ENCODE measurements around the gene WNT1.
A peak's percentile ranks its signal among the peaks of the same experiment; 100 is the strongest.

Gene WNT1

DNA sequence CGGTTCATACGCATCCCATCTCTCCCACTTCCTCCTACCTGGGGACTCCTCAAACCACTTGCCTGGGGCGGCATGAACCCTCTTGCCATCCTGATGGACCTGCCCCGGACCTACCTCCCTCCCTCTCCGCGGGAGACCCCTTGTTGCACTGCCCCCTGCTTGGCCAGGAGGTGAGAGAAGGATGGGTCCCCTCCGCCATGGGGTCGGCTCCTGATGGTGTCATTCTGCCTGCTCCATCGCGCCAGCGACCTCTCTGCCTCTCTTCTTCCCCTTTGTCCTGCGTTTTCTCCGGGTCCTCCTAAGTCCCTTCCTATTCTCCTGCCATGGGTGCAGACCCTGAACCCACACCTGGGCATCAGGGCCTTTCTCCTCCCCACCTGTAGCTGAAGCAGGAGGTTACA, 3.6 kb downstream of the WNT1 start:
- DNase-seq: no peak

DNA sequence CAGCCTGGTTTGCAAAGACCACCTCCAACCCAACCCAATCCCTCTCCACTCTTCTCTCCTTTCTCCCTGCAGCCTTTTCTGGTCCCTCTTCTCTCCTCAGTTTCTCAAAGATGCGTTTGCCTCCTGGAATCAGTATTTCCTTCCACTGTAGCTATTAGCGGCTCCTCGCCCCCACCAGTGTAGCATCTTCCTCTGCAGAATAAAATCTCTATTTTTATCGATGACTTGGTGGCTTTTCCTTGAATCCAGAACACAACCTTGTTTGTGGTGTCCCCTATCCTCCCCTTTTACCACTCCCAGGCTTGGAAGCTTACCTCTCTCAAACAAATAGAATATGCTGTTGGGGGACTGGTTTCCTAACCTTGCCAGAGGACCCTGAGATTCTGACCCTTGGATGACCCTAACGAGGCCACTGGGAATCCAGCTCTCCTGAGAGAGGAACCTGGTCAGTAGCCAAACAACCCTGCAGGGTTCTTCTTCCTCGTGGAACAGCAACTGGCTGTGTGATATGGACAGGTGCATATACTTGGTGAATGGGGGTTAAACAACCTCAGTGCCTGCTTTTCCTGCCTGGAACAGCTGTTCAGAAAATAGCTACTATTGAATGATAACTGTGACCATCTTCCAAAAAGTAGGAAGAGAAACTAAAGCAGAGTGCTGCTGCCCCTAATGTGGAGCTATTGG, 4.4 kb downstream of the WNT1 start:
- DNase-seq: no peak

DNA sequence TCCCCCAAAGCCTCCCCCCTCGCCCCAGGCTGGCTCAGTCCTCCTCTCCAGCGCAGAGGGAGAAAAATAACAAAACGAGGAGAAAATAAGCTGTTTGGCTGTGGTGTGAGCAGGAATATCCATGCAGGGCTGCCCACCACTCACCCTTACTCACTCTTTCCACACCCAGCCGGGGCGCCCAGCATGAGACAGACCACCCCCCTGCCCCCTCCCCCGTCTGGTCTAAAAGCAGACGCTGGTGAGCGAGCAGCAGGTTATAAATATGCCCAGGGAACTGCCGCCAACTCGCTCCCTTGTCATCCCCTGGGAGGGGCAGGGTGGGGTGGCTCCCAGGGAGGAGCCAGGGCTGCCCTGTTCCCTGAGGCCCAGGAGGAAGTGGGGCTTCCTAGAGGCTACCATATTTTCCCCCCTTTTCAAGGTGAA, 7.4 kb downstream of the WNT1 start:
- DNase-seq: no peak

DNA sequence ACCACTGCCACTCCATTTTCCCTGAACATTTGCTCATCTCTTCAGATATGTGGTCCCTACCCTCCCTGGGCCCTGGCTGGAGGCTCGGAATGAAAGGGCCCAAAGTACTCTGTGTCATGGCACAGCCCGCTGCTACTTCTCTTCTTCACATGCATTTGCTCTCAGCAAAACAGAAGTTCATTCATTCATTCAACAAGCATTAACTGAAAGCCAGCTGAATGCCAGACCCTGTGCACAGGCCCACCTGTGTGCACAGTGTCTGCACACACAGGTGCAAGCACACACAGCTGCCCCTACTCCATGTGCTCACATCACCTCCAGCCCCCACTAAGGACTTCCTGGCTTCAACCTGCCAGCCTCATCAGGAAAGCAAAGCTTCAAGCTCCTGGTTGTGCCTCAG, 7.8 kb downstream of the WNT1 start:
- DNase-seq: no peak

DNA sequence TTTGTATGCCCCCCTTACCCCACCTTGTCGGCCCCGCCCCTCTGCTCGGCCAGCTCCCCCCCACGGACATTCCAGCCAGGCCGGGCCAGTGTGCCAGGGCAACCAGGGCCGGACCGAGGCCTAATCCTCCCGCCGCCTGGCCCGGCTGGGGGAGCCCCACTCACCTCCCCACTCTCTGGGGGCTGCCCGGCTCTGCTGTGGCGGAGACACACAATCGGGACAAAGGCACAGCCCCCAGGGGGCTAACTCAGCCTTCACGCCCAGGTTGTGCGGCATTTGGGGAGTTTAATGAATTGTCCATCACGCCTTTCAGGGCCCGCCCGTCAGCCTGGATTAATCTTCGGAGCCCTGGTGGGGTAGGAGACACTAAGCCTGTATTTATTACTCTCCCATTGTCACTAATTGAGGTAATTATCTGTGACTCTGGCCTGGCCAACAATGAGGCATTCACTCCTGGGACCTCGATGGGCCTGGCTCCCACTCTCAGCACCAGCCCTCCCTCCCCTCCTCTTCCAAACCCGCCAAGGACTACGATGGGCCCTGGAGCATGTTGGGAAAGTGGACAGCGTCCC, 8.7 kb downstream of the WNT1 start:
- no peak for DNase-seq

DNA sequence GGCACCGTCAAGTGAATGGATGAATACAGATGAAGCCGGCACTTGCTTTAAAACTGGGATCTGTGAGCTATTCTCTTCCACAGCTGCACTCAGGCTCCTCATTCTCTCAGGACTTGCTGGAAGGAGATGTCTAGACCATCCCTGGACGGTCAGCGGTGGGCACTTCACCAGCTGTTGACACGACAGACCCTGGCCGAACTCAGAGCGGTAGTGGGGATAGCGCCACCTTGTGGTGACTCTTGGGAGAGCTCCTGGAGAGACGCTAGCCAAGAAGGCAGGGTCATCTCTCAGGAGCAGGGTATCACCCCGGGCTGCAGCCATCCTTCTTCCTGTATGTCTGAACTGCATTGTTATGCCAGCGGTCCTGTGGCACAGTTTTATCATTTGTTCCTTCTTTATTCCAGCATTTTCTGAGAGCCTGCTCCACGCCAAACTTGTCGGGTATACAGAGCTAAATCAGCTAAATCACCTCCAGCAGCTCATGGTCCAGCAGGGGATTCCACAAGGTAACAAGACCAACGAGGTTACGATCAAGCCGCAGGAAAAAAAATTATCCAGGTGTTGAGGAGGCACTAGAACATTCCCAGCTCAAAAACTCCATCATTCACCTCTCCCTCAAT, 10.0 kb downstream of the WNT1 start:
- DNase-seq: peak in 1 of 2 donors; percentile 95

DNA sequence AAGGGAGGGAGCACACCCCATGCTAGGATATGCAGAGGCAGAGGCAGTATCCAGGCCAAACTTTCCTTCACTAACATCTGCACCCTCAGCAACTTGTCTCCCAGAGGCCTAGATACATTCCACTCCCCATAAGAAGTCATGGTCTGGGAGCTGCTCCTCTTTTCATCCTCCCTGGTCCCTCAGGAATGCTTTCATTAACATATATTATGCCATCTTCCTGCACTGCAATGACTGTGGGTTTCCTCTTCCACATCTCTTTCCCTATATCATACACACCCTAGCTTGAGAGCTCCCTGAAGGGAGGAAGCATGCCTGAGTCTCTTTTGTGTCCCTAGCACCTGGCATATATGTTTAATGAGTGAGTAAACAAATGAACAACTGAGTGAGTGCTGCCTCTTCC, 12.4 kb downstream of the WNT1 start:
- DNase-seq: no peak

DNA sequence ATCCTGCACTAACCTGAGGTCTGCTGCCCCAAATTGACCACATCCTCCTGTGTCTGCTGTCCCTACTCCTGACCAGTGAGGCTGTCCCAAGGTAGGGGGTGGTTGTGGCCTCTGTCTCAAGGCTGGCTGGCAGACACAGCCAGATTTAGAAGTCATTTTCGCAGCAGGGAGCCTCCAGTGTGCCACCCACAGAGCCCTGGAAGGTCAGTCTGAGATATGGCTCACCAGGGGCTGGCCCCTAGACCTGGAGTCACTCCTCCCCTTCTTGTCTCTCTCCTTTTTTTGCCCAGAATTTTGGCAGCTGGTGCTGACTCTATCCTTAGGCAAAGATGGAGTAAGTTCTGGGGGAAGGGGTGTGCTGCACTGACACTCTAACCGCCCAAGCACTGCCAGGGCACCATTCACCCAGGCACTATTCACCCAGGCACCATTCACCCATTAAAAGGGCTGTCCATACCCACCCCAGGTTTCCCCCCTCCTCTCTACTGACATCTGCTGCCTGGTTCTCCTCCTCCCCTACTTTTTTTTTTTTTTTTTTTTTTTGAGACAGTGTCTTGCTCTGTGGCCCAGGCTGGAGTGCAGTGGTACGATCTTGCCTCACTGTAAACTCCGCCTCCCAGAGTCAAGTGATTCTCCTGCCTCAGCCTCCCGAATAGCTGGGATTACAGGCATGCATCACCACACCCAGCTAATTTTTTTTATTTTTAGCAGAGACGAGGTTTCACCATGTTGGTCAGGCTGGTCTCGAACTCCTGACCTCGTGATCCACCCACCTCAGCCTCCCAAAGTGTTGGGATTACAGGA, 13.3 kb downstream of the WNT1 start:
- DNase-seq: no peak

DNA sequence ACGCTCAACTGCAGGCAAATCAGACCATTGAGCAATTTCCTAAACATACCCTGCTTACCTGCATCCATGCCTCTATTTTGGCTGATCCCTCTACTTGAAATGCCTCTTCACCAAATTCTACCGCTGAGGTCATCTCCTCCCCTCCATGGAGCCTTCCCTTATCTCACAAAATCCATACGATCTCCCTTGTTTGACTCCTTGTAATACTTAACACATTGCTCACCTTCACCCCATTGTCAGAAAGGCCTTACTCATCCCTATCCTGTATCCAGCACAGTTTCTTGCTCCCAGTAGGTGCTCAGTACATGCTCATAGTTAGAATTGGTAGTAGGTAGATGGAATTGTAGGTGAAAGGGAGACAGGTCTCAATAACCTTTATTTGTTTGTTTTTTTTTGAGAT, 15.7 kb downstream of the WNT1 start:
- no peak for DNase-seq

DNA sequence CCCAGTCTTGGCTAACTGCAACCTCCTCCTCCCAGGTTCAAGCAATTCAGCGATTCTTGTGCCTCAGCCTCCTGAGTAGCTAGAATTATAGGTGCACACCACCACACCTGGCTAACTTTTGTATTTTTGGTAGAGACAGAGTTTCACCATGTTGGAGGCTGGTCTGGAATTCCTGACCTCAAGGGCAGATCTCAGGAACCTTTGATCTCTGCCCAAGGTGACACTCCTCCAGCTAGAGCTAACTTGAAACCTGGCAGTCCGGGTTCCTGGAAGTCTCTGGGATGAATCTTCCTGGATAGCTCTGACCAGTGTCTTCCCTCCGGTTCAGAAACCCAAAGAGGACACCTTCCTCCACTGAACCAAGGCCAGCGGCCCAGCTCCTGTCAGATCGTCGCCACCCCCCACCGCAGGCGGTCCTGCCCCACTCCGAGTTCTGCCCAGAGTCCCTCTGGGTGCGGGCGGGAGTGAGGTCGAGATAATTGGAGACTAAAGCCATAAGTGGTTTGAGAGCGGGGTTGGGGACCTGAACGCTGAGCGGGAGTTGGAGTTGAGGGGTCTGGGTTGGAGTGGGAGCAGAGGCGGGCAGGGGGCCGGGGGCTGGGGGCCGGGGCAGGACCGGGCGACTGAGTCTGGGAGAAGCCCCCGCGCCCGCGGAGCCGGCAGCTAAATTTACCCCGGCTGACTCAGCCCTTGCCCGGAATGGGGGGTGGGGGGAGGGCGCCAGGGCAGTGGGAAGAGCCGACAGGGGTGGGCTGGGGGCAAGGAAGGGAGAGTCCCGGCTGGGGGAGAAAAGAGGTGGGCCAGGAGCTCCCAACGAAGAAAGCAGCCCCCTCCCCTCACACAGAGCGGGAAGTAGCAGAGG, 16.3 kb downstream of the WNT1 start:
- no peak for DNase-seq

DNA sequence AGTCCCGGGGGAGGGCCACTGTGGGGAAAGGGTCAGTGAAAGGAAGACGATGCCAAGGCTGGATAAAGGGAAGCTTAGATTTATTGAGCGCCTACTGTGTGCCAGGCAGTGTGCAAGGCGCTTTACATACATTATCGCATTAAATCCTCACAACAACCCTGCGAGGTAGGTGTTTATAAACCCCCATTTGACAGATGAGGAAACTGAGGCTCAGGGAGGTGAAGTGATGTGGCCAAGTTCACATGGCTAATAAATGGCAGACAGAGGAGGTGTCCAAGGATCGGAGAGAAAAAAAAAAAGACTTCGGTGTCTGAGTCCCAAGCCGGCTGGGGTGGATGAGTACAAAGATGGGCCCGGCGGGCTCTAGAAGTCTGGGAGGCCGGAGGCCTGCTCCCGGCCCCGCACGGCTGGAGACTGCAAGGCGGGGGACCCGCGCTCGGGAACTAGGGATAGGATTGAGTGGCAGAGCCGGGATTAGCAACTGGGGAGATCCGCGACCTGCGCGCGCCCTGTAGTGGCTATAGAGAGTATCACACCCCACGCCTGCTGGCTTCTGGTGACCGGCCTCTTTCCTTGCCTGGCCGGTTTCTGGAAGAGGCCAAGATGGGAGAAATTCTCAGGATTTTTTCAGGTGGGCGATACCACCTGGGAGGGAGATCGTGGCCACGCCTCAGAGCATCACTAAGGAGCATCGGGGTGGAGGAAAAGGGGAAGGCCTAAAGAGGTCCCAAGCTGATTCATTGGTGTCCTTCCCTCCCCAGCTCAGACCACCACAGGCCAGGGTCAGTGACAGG, 17.2 kb downstream of the WNT1 start:
- DNase-seq: peak; percentile 48 to 84

DNA sequence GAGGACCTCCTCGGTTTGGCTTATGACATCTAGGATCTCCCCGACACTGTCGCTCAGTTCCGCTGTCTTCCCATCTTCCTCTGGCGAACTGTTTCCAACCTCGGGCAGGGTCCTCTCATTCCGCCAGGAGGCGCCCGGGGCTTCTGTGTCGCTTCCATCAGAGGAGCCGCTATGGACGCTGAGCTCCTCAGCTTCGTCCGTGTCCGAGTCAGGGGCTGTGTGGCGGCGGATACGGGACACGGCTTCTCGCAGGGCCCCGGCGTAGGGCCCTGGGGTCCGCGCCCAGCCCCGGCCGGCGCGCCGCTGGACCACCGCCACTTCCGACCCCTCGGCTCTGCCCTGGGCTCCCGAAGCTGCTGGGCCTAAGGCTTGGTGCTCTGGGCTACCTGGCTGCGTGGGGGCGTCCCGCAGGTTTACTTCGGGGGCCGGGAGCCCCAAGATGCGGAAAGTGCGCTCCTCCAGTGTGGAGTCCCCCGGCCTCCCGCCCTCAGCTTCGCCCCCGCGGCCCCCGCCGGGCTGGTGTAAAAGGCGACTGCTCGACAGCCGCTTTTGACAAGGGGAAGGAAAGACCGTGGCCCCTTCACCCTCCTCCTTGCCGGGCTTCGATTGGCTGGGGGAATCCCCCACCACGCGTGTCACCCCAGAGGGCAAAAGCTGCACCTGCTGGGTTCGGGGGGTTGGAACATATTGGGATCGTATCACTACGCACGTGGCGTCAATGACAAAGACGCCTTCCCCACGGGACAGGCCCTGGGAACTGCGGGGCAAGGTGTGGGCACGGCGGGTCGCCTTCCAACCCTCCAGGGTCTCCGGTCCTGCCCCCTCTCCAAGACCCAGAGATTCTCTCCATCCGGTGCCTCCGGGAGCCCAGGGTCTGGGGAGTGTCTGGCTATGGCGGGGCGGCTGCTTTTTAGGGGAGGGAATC, 18.9 kb downstream of the WNT1 start:
- peak; percentile 78 to 93 for DNase-seq

DNA sequence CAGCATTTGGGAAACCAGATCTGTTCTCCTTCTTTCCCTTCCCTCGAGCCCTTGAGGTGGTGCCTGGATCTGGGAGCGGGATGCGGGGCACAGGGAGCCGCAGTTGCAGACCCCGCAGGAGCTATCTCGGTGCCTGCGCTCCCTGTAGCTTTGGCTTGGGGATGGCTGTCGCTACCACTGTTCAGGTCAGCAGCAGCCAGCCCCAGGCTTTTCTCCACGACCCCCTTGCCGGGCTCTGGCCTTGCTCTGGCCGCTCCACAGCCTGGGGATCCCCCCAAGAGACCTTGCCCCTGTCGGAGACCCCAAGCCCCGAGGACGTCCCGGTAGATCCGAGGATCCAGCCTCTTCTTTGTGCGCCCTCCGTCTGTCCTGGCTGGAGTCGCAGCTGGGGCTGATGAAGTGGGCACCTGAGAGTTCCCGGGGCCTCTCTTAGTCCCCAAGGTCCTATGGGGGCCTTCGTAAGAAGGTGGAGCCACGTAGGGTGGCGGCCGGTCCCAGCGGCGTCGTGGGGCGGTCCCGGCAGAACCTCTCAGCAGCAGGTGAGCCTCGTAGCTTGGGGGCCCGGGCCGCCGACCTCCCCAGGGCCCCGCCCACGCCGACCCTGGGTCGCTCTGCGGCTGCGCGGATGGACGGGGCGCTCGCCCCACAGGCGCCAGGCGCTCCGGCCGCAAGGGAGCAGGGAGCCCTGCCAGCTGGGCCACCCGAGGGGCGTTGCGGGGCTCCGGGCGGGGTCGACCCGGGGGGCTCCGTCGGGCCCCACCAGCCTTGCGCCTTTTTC, 19.8 kb downstream of the WNT1 start:
- DNase-seq: no peak

DNA sequence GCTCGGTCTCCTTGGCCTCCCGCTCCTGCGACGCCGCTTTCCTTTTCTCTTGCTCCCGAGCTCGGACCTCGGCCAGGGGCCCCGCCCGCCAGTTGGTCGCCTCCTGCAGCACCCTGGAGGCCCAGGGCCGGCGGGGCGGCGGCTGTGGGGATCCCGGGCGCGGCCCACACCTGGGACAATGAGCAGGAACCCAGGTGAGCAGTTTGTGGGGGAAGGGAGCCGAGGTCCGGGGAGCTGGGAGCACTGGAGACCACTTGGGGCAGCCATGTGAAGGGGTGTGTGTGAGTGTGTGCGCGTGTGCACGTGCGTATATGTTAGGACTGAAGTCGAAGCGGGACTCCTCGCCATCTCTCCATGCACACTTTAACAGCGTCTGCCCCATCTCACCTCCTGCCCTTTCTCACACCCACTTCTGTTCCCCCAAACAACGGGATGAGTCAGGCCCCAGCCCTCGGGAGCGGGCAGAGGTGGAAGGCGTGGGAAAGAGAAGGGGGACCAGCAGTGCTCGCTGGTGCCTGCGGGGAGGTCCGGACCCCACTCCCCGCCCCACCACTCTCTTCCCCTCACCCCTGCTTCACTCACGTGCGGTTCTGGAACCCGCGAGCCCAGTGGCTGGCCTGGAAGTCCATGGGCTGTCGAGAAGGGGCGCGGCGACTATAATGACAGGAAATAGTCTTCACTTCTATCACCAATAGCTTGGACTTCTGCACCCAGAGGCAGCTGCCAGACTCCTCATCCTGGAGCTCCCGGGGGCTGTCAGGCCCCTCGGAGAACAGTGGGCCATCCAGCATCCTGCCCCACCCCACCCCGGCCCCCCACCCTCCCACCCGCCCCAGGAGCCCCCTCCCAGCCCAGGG, 20.6 kb downstream of the WNT1 start:
- no peak for DNase-seq

DNA sequence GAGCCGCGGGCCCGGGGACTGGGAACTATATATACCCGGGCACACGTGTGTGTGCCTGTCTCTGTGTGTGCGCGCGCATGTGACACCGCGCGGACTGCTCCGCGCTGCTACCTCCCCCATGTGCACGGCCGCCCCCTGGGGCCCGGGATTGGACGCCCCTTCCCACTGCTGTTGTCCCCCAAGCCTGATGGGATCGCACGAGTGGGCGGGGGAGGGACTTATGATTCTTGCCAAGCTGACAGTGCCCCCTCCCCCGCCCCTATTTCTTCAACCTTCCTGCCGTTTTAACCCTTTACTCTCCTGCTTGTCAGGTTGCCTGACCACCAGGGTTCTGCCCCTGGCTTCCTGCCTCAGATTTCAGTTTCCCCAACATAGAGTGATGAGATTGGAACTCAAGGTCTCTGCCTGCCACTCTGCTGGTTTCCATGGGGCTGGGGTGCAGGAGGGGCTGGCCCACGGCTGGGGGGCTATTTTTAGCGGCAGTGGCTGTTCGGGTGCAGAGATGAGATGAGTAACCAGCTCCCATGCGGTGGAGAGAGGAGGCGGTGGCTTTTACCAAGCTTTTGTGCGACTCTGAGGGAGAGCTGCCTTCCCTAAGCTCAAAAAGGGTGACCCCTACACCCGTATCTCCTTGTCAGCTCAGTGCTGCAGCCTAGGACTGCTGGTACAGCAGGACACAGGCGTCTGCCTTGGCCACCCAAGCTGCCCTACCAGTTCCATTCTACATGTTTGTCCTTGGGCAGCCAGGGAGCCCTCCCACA, 21.4 kb downstream of the WNT1 start, which contains the start of gene DDN:
Gene DDN (minus strand): TSS at position 5 of the 761 bp plus-strand sequence. CDS start 88 bp downstream, outside the sequence.
- DNase-seq: no peak

DNA sequence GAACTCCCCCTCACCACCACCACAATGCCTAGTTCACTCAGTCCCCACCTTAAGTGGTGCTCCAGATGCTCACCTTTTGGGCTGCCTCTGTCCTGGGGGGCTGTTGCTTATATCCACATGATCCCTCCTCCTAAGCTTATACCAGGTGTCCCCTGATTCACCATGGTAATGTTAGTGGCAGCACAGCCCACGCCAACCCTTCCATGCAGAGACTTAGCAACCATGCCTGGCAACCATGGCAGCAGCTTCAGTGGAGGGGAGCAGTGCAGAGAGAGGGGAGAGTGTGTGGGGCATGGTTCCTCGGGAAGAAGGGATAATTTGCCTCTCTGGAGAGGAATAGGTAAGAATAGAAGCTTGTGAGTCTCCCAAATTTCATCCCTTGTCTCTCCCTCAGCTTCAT, 22.2 kb downstream of the WNT1 start:
- DNase-seq: no peak

DNA sequence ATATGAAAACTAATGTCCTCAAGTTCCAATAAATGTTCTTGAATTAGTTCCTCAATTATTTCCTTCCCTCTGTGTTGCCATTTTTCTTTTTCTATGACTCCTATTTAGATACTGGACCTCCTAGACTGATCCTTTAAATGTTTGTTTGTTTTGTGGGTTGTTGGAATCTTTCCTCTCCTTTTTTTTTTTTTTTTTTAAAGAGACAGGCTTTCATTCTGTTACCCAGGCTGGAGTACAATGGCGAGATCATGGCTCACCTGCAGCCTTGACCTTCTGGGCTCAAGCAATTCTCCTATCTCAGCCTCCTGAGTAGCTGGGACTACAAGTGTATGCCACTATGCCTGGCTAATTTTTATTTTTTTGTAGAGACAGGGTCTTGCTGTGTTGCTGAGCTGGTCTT, 30.8 kb downstream of the WNT1 start:
- DNase-seq: no peak

DNA sequence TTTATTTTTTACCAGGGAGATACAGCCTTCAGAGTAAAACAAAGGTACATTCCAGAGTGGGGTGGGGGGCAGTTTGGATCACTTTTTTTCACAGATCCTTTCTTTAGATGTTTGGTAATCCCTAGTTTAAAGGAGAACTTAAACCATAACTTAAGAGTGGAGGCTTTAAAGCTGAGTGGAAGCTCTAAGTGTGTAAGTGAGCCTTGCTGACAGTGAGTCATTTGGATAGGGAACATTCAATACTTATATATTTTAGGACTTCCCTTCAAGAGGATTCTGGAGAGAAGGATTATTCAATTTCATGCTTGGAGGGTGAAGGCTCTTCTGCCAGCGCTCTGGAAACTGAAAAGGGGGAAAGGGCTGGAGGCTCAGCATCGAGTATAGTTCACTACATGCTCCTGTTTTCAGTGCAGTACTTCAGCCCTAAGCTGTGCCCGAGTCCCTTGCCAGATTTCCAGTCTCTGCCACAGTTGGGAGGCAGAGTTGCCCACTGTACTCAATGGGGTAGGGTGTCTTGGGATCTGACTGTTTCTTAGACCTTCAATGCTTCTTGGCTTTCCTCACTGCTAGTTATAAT, 32.1 kb downstream of the WNT1 start:
- no peak for DNase-seq

All from inflammatory macrophage treated with lipopolysaccharide for 1 hour (primary cell).